K562 (cell line): ENCODE data around the gene FAM83G. TPM values are rescaled to one million over a fixed set of nuclear protein-coding genes. Genes with fewer than 3 reads are reported as not detected.

Experiments used
- CBX3 ChIP-seq, 2 experiments: IDR thresholded peaks; 1 replicate in 1 of 2; 2 replicates in 1 of 2; pipeline ENCODE4 v1.6.1; 2012; ENCODE audit warnings: inconsistent platforms in 2 of 2, low read length in 2 of 2, borderline replicate concordance in 1 of 2, control low read depth in 1 of 2
- MAFF ChIP-seq: IDR thresholded peaks from 2 replicates; pipeline ENCODE4 v1.6.1; 2012; ENCODE audit warnings: low read length, improper control_type of control experiment
- MGA ChIP-seq: fragments of 450-650 bp; IDR thresholded peaks from 2 replicates; pipeline ENCODE4 v1.6.1; 2016; ENCODE audit warnings: mild to moderate bottlenecking, moderate library complexity
- MNT ChIP-seq, 2 experiments: fragments of 450-650 bp; conservative IDR thresholded peaks; 2 replicates each; pipeline ENCODE4 v1.6.1; 2017; ENCODE audit warnings: mild to moderate bottlenecking in 2 of 2, moderate library complexity in 2 of 2
- STAT6 ChIP-seq: sonication (generic); formaldehyde crosslinking; IDR thresholded peaks from 2 replicates; pipeline ENCODE4 v1.8.1; 2023; ENCODE audit warnings: mild to moderate bottlenecking, missing genetic modification reagents
- THRAP3 ChIP-seq: fragments of 450-650 bp; IDR thresholded peaks from 2 replicates; pipeline ENCODE4 v1.6.1; 2016; ENCODE audit warnings: mild to moderate bottlenecking, inconsistent platforms, borderline replicate concordance
- TOE1 ChIP-seq, 2 experiments: fragments of 450-650 bp in 1 of 2; sonication (generic) in 1 of 2; formaldehyde crosslinking in 1 of 2; IDR thresholded peaks; 2 replicates each; pipeline versions ENCODE4 v1.7.1 to v1.8.0; 2016 to 2022; ENCODE audit warnings: borderline replicate concordance in 2 of 2, mild to moderate bottlenecking in 2 of 2, antibody characterized with exemption in 1 of 2, inconsistent platforms in 1 of 2, low read depth in 1 of 2, missing genetic modification reagents in 1 of 2, moderate library complexity in 1 of 2
- TSC22D4 ChIP-seq: fragments of 450-650 bp; IDR thresholded peaks from 2 replicates; pipeline ENCODE4 v1.6.1; 2016; ENCODE audit warnings: missing genetic modification characterization, missing biosample characterization, control low read depth
- ZBTB12 ChIP-seq: fragments of 250-450 bp; sonication (Bioruptor Pico); IDR thresholded peaks from 2 replicates; pipeline ENCODE4 v1.4.0; 2020
- ZNF445 ChIP-seq: fragments of 250-450 bp; sonication (Bioruptor Pico); IDR thresholded peaks from 2 replicates; pipeline ENCODE4 v1.4.0; 2020; ENCODE audit warnings: low read depth, mild to moderate bottlenecking, moderate library complexity
- polyA plus RNA-seq, 8 experiments: library from polyadenylated mRNA; depleted of rRNA in 4 of 8; stranded (reverse) in 5 of 8; unstranded in 3 of 8; fragments of >200 nt; fragmentation: Nextera tagmentation in 2 of 8; fragmentation: Illumina TruSeq in 1 of 8; extraction: Ambion mirVana in 2 of 8; extraction: Trizol in 1 of 8; gene quantifications; 2 replicates each; pipeline versions ENCODE4 v1.2.1 to v1.2.3, GENCODE V29; 2011 to 2014; ENCODE audit warnings: inconsistent platforms in 1 of 8, missing spikeins in 1 of 8
- total RNA-seq, 7 experiments: library from RNA; depleted of rRNA in 6 of 7; stranded (reverse); fragments of >200 nt in 6 of 7; fragmentation: Illumina TruSeq in 2 of 7; extraction: Trizol in 2 of 7; gene quantifications; 2 replicates each; pipeline versions ENCODE4 v1.2.1 to v1.2.3, GENCODE V29; 2011 to 2021; ENCODE audit warnings: low replicate concordance in 1 of 7

FAM83G gene
- total and polyA plus RNA-seq, 9 of the 15 experiments (the other 6 are each of a cell fraction or from before 2014, with no cell fraction given), result 0.04 to 10.3 (median 4.5) TPM; not detected in 1

GRCh38 chr17:18959845-18960240 lies 44.7 kb downstream of the FAM83G start (continued):
- no peak for TF ChIP-seq MGA
- no peak for TF ChIP-seq MAFF
- no peak for TF ChIP-seq MNT (conservative IDR thresholded peaks at IDR 0.05)
- TF ChIP-seq CBX3 (IDR thresholded peaks at IDR 0.05; ENCODE audit: borderline replicate concordance in 1 of 2, low read length in 2 of 2), result no peak
- TF ChIP-seq TOE1 (IDR thresholded peaks at IDR 0.05; ENCODE audit: borderline replicate concordance), result no peak
- TF ChIP-seq TOE1 (CRISPR knock-in tag; IDR thresholded peaks at IDR 0.05; ENCODE audit: borderline replicate concordance, low read depth), result no peak
- no peak for TF ChIP-seq ZNF445 (CRISPR knock-in tag)
- no peak for TF ChIP-seq ZBTB12 (CRISPR knock-in tag)
- no peak for TF ChIP-seq THRAP3
- TF ChIP-seq TSC22D4 (tag), result no peak
- TF ChIP-seq STAT6, result no peak
